Omental fat pad (tissue), 4 donors: ENCODE results near the gene B3GNT7. TPM values are rescaled to one million over a fixed set of nuclear protein-coding genes. Genes with fewer than 3 reads are reported as not detected.

Experiments
- ATAC-seq: fragments of 150-250 bp; one replicate; pipeline ENCODE4 v1.9.1; 2016; ENCODE audit warnings: mild to moderate bottlenecking, moderate library complexity; ENCODE audit not compliant: low FRiP score
- DNase-seq: peaks from one replicate; pipeline ENCODE4 v3.0.0-alpha.2; 2019; ENCODE audit warnings: low spot score
- total RNA-seq, 4 donors: library from RNA; depleted of rRNA; stranded (reverse); fragments of >200 nt; gene quantifications; one replicate each; pipeline ENCODE4 v1.1.0, GENCODE V29; 2016
- TF ChIP-seq, protein P1 (sequence below), 3 donors: fragments of 450-650 bp; IDR thresholded peaks; one replicate each; pipeline ENCODE4 v1.5.1; 2016 to 2017; ENCODE audit warnings: antibody characterized with exemption in 3 of 3, mild to moderate bottlenecking in 3 of 3, moderate library complexity in 2 of 3

Gene B3GNT7
- total RNA-seq, 4 donors from 2014 or later: 2.8 to 12.6 (median 6.1) TPM

- ATAC-seq (no peak), DNase-seq (no peak)
- TF ChIP-seq, protein P1, sequence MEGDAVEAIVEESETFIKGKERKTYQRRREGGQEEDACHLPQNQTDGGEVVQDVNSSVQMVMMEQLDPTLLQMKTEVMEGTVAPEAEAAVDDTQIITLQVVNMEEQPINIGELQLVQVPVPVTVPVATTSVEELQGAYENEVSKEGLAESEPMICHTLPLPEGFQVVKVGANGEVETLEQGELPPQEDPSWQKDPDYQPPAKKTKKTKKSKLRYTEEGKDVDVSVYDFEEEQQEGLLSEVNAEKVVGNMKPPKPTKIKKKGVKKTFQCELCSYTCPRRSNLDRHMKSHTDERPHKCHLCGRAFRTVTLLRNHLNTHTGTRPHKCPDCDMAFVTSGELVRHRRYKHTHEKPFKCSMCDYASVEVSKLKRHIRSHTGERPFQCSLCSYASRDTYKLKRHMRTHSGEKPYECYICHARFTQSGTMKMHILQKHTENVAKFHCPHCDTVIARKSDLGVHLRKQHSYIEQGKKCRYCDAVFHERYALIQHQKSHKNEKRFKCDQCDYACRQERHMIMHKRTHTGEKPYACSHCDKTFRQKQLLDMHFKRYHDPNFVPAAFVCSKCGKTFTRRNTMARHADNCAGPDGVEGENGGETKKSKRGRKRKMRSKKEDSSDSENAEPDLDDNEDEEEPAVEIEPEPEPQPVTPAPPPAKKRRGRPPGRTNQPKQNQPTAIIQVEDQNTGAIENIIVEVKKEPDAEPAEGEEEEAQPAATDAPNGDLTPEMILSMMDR (IDR thresholded peaks at IDR 0.05): no peak
Measured at GRCh38 chr2:231380307-231380706, 15.2 kb upstream of the B3GNT7 start.

- no peak for ATAC-seq
Measured at GRCh38 chr2:231380991-231381847, 14.3 kb upstream of the B3GNT7 start.

DNA sequence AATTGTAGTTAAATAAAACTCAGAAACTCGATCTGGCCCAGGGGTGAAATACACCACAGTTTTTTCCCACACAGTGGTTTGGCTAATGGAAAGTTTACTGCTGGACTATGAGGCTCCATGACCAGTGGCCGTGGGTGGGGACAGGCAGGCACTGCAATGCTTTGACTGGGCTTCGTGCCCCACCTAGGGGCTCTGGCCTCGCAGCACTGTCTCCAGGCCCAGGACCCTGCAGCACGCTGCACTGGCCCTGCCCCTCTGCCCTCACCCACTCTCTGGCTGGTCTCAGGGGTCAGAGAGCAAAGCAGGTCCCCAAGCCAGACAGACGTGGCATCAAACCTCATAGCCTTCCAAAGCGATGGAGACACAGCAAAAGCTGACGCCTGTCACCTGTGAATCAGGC is 13.4 kb upstream of the B3GNT7 start:
- DNase-seq (no peak), ATAC-seq (no peak)
- TF ChIP-seq, protein P1 (IDR thresholded peaks at IDR 0.05): no peak

More at GRCh38 chr2:231380991-231381847, 14.3 kb upstream of the B3GNT7 start:
- TF ChIP-seq, protein P1 (IDR thresholded peaks at IDR 0.05): no peak
- no peak for DNase-seq

DNA sequence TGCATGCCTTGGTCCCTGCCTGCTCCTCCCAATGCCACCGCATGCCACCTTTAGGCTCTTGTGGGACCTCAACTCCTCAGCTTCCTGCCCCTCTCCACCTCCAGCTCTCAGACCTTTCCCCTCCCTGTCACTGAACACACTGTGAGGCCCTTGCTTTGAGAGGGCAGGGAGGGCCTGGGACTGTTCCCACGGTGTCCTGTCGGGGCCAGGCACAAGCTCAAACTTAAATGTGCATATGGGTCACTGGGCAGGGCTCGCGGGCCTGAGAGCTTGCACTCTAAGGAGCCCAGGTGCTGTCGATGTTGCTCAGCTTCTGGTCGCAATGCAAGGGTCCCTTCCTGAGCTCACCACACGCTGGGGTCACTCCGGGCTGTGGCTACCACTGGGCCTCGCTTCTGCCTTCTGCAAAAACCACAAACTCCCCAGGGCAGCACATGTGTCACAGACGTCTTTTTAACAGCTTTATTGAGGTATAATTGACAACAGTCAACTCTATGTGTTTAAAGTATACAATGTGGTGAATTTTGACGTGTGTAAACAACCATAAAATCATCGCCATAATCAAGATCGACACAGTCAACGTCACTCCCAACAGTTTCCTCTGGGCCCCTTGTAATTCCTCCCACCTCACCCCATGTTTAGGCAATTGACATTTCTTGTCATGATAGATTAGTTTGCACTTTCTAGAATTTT is 11.9 kb upstream of the B3GNT7 start:
- no peak for DNase-seq
- no peak for ATAC-seq
- TF ChIP-seq, protein P1 (IDR thresholded peaks at IDR 0.05): no peak

GRCh38 chr2:231384109-231384435 is 11.4 kb upstream of the B3GNT7 start:
- TF ChIP-seq, protein P1 (IDR thresholded peaks at IDR 0.05): no peak
- no peak for DNase-seq
- no peak for ATAC-seq

GRCh38 chr2:231384970-231385369 is 10.5 kb upstream of the B3GNT7 start:
- ATAC-seq: no peak
- DNase-seq: no peak
- TF ChIP-seq, protein P1 (IDR thresholded peaks at IDR 0.05): no peak
